Amygdala (tissue), 56 donors: ENCODE results near the gene FERMT3.
A peak's percentile ranks its signal among the peaks of the same experiment; 100 is the strongest.

Source experiments
- DNase-seq, 56 donors: peaks; one replicate each; lab custom pipeline; 2025; lab: John Stamatoyannopoulos, UW

The FERMT3 gene

GRCh38 chr11:64258946-64259532, 52.5 kb downstream of the FERMT3 start:
- DNase-seq = peak in 1 of 56 donors; percentile 26

- DNase-seq = no peak
Observed at GRCh38 chr11:64259533-64260067, 53.1 kb downstream of the FERMT3 start.

- no peak for DNase-seq
Observed at GRCh38 chr11:64260147-64260708, 53.7 kb downstream of the FERMT3 start.

- no peak for DNase-seq
Observed at GRCh38 chr11:64261556-64262080, 55.1 kb downstream of the FERMT3 start.

- no peak for DNase-seq
Observed at GRCh38 chr11:64262271-64263002, 55.9 kb downstream of the FERMT3 start.

GRCh38 chr11:64263021-64263946, 56.8 kb downstream of the FERMT3 start:
- DNase-seq = no peak

- no peak for DNase-seq
Observed at GRCh38 chr11:64263947-64264317, 57.4 kb downstream of the FERMT3 start.

GRCh38 chr11:64264371-64264852, 57.9 kb downstream of the FERMT3 start:
- DNase-seq = no peak

- no peak for DNase-seq
Observed at GRCh38 chr11:64265176-64266160, 58.9 kb downstream of the FERMT3 start.

- DNase-seq = no peak
Observed at GRCh38 chr11:64266339-64266738, 59.8 kb downstream of the FERMT3 start.

- no peak for DNase-seq
Observed at GRCh38 chr11:64267207-64267945, 60.9 kb downstream of the FERMT3 start.

- DNase-seq = peak in 5 of 56 donors; percentile 21 to 44 (median 40)
Observed at GRCh38 chr11:64268025-64268892, 61.7 kb downstream of the FERMT3 start.

- DNase-seq = peak in 11 of 56 donors; percentile 53 to 85 (median 71)
Observed at GRCh38 chr11:64268893-64269539, 62.5 kb downstream of the FERMT3 start.

- DNase-seq = peak; percentile 75 to 100 (median 98)
Observed at GRCh38 chr11:64269540-64270220, 63.2 kb downstream of the FERMT3 start.
